HEK293 (cell line): ENCODE measurements around the gene DOK7.

Source experiments
- CTCF ChIA-PET: fragments of 350-600 bp; formaldehyde crosslinking; extraction: SDS; loops from one replicate; lab custom pipeline; 2021; ENCODE audit warnings: antibody characterized with exemption; lab: Yijun Ruan, JAX
- POLR2A ChIA-PET: fragments of 300-600 bp; formaldehyde crosslinking; extraction: SDS; loops from one replicate; lab custom pipeline; 2020; ENCODE audit warnings: antibody characterized with exemption, inconsistent platforms; lab: Yijun Ruan, JAX
- H3K27ac ChIP-seq: fragments of 200-500 bp; sonication (Bioruptor generic); 2 replicates; pipeline ENCODE4 v1.5.1; 2014; ENCODE audit warnings: low read depth, low read length, control low read depth, inconsistent platforms; ENCODE audit errors: extremely low read depth
- H3K36me3 ChIP-seq, 2 experiments: fragments of 200-500 bp in 1 of 2; sonication (Bioruptor generic) in 1 of 2; 1 replicate in 1 of 2; 2 replicates in 1 of 2; pipeline ENCODE4 v1.5.1; 2014 to 2017; ENCODE audit warnings: inconsistent platforms in 2 of 2, low read length in 2 of 2; ENCODE audit not compliant: control insufficient read depth in 2 of 2, insufficient read depth in 1 of 2
- H3K4me1 ChIP-seq: fragments of 200-500 bp; sonication (Bioruptor generic); 2 replicates; pipeline ENCODE4 v1.5.1; 2014; ENCODE audit warnings: mild to moderate bottlenecking, low read length, inconsistent platforms; ENCODE audit not compliant: control insufficient read depth, insufficient read depth
- H3K4me3 ChIP-seq: 2 replicates; pipeline ENCODE4 v1.5.1; 2011; ENCODE audit warnings: low read depth, mild to moderate bottlenecking, control low read depth, low read length, moderate library complexity
- H3K9me3 ChIP-seq: fragments of 200-500 bp; sonication (Bioruptor generic); 2 replicates; pipeline ENCODE4 v1.5.1; 2014; ENCODE audit warnings: low read depth, low read length, inconsistent platforms; ENCODE audit not compliant: control insufficient read depth, insufficient read depth
- GLIS1 ChIP-seq: fragments of 450-650 bp; formaldehyde crosslinking; IDR thresholded peaks from 2 replicates; pipeline ENCODE4 v1.5.1; 2016; ENCODE audit warnings: missing biosample characterization, missing genetic modification characterization
- GLIS2 ChIP-seq: fragments of 450-650 bp; formaldehyde crosslinking; IDR thresholded peaks from 2 replicates; pipeline ENCODE4 v1.5.1; 2016; ENCODE audit warnings: missing biosample characterization, missing genetic modification characterization
- KLF7 ChIP-seq: fragments of 450-650 bp; formaldehyde crosslinking; IDR thresholded peaks from 2 replicates; pipeline ENCODE4 v1.5.1; 2016; ENCODE audit warnings: missing biosample characterization, missing genetic modification characterization, borderline replicate concordance
- ZBTB48 ChIP-seq: fragments of 450-650 bp; formaldehyde crosslinking; IDR thresholded peaks from 2 replicates; pipeline ENCODE4 v1.5.1; 2016; ENCODE audit warnings: missing biosample characterization, missing genetic modification characterization
- ZFP3 ChIP-seq: fragments of 450-650 bp; formaldehyde crosslinking; IDR thresholded peaks from 2 replicates; pipeline ENCODE4 v1.5.1; 2016; ENCODE audit warnings: low read depth, missing biosample characterization, missing genetic modification characterization
- ZIC2 ChIP-seq: fragments of 450-650 bp; formaldehyde crosslinking; IDR thresholded peaks from 2 replicates; pipeline ENCODE4 v1.5.1; 2016; ENCODE audit warnings: missing biosample characterization, missing genetic modification characterization
- ZNF169 ChIP-seq: fragments of 450-650 bp; formaldehyde crosslinking; IDR thresholded peaks from 2 replicates; pipeline ENCODE4 v1.5.1; 2016; ENCODE audit warnings: missing biosample characterization, missing genetic modification characterization
- ZNF211 ChIP-seq: fragments of 450-650 bp; formaldehyde crosslinking; IDR thresholded peaks from 2 replicates; pipeline ENCODE4 v1.5.1; 2016; ENCODE audit warnings: low read depth, missing biosample characterization, missing genetic modification characterization
- ZNF24 ChIP-seq: fragments of 450-650 bp; formaldehyde crosslinking; IDR thresholded peaks from 2 replicates; pipeline ENCODE4 v1.5.1; 2016; ENCODE audit warnings: missing biosample characterization, missing genetic modification characterization
- ZNF302 ChIP-seq: fragments of 450-650 bp; formaldehyde crosslinking; IDR thresholded peaks from 2 replicates; pipeline ENCODE4 v1.5.1; 2016; ENCODE audit warnings: missing biosample characterization, missing genetic modification characterization, low read depth
- ZNF311 ChIP-seq: fragments of 450-650 bp; formaldehyde crosslinking; IDR thresholded peaks from 2 replicates; pipeline ENCODE4 v1.5.1; 2017; ENCODE audit warnings: missing biosample characterization, missing genetic modification characterization, borderline replicate concordance
- ZNF654 ChIP-seq: fragments of 450-650 bp; formaldehyde crosslinking; IDR thresholded peaks from 2 replicates; pipeline ENCODE4 v1.5.1; 2016; ENCODE audit warnings: low read depth, missing biosample characterization, missing genetic modification characterization
- ZNF664 ChIP-seq: fragments of 450-650 bp; formaldehyde crosslinking; IDR thresholded peaks from 2 replicates; pipeline ENCODE4 v1.5.1; 2016; ENCODE audit warnings: missing biosample characterization, missing genetic modification characterization
- ZNF792 ChIP-seq: fragments of 450-650 bp; formaldehyde crosslinking; IDR thresholded peaks from 2 replicates; pipeline ENCODE4 v1.5.1; 2016; ENCODE audit warnings: missing biosample characterization, missing genetic modification characterization
- TF ChIP-seq, protein P1 (sequence below): fragments of 450-650 bp; formaldehyde crosslinking; IDR thresholded peaks from 2 replicates; pipeline ENCODE4 v1.5.1; 2016; ENCODE audit warnings: missing biosample characterization, missing genetic modification characterization
- TF ChIP-seq, protein P2 (sequence below): fragments of 450-650 bp; formaldehyde crosslinking; IDR thresholded peaks from 2 replicates; pipeline ENCODE4 v1.5.1; 2016; ENCODE audit warnings: missing biosample characterization, missing genetic modification characterization
- TF ChIP-seq, protein P3 (sequence below): fragments of 450-650 bp; formaldehyde crosslinking; IDR thresholded peaks from 2 replicates; pipeline ENCODE4 v1.5.1; 2016; ENCODE audit warnings: missing biosample characterization, missing genetic modification characterization
- TF ChIP-seq, protein P4 (sequence below): fragments of 450-650 bp; formaldehyde crosslinking; IDR thresholded peaks from 2 replicates; pipeline ENCODE4 v1.5.1; 2016; ENCODE audit warnings: missing biosample characterization, missing genetic modification characterization

The DOK7 gene

DNA sequence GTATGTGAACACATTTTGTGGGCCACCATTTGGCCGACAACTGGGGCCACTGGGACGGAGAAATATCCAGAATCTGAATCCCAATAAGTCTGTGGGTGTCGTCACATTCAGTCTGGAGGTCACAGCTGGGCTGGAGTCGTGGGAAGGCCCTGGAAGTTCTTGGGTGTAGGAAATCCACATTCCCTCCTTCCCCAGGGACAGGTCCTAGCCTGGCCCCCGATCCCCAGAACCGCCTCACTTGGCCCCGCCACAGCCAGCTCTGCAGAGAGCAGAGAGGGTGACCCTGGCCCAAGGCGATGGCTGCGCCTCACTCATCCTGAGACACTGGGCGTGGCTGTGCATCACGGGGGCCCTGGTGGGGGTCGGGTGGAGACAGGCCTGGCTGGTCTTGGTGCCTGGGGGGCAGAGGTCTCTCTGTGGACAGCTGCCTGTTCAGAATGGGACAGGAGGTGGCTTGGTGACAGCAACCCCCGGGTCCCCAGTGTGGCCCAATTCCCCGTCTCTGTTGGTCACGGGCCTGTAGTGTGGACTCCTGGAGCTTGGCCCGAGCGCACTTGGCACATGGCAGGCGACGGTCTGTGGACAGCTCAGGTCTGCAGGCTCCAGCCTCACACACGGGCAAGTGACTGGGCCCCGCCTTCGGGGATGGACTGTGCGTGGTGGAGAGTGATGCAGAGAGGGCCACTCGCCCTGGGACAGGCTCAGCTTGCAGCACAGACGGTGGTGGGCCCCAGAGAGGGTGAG, 16.4 kb downstream of the DOK7 start:
- H3K9me3 ChIP-seq, result no peaks in the 10 kb centered on the region
- H3K4me1 ChIP-seq, result no peaks in the 10 kb centered on the region
- CTCF ChIA-PET, result interaction anchor here (0.6 to 2.5 kb wide), 14 partner anchors 8 to 463 kb away, joined by 3 to 16 read pairs (median 5); partner anchors contain the start of gene HGFAC
- no peaks in the 10 kb centered on the region for H3K36me3 ChIP-seq
- no peak overlapping the region for H3K4me3 ChIP-seq
- TF ChIP-seq ZNF792 (tag by site-specific recombination) (no peak), KLF7 (tag by site-specific recombination) (no peak), ZNF311 (tag by site-specific recombination) (no peak), ZNF169 (tag by site-specific recombination) (no peak)
- TF ChIP-seq, protein P1, sequence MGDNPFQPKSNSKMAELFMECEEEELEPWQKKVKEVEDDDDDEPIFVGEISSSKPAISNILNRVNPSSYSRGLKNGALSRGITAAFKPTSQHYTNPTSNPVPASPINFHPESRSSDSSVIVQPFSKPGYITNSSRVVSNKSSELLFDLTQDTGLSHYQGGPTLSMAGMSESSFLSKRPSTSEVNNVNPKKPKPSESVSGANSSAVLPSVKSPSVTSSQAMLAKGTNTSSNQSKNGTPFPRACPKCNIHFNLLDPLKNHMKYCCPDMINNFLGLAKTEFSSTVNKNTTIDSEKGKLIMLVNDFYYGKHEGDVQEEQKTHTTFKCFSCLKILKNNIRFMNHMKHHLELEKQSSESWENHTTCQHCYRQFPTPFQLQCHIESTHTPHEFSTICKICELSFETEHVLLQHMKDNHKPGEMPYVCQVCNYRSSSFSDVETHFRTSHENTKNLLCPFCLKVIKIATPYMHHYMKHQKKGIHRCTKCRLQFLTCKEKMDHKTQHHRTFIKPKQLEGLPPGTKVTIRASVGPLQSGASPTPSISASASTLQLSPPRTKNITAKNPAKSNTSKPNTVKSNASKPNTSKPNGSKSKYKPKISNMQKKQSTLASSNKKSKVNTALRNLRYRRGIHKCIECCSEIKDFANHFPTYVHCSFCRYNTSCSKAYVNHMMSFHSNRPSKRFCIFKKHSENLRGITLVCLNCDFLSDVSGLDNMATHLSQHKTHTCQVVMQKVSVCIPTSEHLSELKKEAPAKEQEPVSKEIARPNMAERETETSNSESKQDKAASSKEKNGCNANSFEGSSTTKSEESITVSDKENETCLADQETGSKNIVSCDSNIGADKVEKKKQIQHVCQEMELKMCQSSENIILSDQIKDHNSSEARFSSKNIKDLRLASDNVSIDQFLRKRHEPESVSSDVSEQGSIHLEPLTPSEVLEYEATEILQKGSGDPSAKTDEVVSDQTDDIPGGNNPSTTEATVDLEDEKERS, result no peak
- TF ChIP-seq, protein P2, sequence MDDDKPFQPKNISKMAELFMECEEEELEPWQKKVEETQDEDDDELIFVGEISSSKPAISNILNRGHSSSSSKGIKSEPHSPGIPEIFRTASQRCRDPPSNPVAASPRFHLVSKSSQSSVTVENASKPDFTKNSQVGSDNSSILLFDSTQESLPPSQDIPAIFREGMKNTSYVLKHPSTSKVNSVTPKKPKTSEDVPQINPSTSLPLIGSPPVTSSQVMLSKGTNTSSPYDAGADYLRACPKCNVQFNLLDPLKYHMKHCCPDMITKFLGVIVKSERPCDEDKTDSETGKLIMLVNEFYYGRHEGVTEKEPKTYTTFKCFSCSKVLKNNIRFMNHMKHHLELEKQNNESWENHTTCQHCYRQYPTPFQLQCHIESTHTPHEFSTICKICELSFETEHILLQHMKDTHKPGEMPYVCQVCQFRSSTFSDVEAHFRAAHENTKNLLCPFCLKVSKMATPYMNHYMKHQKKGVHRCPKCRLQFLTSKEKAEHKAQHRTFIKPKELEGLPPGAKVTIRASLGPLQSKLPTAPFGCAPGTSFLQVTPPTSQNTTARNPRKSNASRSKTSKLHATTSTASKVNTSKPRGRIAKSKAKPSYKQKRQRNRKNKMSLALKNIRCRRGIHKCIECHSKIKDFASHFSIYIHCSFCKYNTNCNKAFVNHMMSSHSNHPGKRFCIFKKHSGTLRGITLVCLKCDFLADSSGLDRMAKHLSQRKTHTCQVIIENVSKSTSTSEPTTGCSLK, result no peak
- POLR2A ChIA-PET, result no interaction called here
- H3K27ac ChIP-seq, result no peak overlapping the region

DNA sequence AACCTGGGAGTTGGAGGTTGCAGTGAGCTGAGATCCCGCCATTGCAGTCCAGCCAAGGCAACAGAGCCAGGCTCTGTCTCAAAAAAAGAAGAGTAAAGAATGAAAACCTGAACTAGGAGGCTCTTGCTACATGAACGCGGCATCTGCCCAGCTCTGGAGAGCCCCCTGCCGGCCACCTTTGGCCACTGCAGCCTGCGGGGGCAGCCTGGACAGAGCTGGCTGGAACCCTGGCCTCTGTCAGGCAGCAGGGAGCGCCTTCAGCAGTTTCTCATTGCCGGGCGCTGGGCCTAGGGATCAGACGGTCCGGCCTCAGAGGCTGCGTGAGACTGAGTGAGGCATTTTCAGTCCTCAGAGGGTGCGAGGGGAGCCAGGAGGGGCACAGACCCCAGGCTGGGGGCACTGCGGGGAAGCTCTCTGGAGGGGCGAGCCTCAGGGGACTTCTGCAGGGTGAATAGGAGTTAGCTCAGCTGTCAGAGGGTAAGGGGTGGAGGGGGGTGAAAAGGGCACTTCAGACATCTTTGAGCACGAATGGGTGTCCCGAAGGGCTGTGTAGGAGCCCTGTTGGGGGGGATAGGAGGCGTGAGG, 17.5 kb downstream of the DOK7 start:
- no peak overlapping the region for H3K4me3 ChIP-seq

More for the DNA sequence above, 17.5 kb downstream of the DOK7 start:
- TF ChIP-seq ZNF211, result no peak
- peak; percentile 66; the same call in 1 of the 2 replicates for TF ChIP-seq ZIC2 (tag by site-specific recombination)
- no peak for TF ChIP-seq ZNF24 (tag by site-specific recombination)
- peak; percentile 81 for TF ChIP-seq ZBTB48
- no peak for TF ChIP-seq ZNF664
- 0 out of 2 replicates have a peak, but pooled peaks have one; percentile 16 for TF ChIP-seq GLIS2 (tag by site-specific recombination)
- peak; percentile 51 for TF ChIP-seq ZNF654
- TF ChIP-seq, protein P3, sequence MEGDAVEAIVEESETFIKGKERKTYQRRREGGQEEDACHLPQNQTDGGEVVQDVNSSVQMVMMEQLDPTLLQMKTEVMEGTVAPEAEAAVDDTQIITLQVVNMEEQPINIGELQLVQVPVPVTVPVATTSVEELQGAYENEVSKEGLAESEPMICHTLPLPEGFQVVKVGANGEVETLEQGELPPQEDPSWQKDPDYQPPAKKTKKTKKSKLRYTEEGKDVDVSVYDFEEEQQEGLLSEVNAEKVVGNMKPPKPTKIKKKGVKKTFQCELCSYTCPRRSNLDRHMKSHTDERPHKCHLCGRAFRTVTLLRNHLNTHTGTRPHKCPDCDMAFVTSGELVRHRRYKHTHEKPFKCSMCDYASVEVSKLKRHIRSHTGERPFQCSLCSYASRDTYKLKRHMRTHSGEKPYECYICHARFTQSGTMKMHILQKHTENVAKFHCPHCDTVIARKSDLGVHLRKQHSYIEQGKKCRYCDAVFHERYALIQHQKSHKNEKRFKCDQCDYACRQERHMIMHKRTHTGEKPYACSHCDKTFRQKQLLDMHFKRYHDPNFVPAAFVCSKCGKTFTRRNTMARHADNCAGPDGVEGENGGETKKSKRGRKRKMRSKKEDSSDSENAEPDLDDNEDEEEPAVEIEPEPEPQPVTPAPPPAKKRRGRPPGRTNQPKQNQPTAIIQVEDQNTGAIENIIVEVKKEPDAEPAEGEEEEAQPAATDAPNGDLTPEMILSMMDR, result peak; percentile 85
- TF ChIP-seq, protein P4, sequence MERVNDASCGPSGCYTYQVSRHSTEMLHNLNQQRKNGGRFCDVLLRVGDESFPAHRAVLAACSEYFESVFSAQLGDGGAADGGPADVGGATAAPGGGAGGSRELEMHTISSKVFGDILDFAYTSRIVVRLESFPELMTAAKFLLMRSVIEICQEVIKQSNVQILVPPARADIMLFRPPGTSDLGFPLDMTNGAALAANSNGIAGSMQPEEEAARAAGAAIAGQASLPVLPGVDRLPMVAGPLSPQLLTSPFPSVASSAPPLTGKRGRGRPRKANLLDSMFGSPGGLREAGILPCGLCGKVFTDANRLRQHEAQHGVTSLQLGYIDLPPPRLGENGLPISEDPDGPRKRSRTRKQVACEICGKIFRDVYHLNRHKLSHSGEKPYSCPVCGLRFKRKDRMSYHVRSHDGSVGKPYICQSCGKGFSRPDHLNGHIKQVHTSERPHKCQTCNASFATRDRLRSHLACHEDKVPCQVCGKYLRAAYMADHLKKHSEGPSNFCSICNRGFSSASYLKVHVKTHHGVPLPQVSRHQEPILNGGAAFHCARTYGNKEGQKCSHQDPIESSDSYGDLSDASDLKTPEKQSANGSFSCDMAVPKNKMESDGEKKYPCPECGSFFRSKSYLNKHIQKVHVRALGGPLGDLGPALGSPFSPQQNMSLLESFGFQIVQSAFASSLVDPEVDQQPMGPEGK (tag by site-specific recombination), result peak; percentile 38; the same call in 1 of the 2 replicates
- TF ChIP-seq ZFP3 (tag by site-specific recombination), result peak; percentile 84
- peak; percentile 78 for TF ChIP-seq GLIS1
- TF ChIP-seq ZNF302 (tag by site-specific recombination), result no peak
- no peak overlapping the region for H3K27ac ChIP-seq
- H3K9me3 ChIP-seq, result no peaks in the 10 kb centered on the region
- no peaks in the 10 kb centered on the region for H3K36me3 ChIP-seq
- CTCF ChIA-PET, result interaction anchor here (0.5 to 2.5 kb wide), 27 partner anchors 9 to 461 kb away, joined by 3 to 16 read pairs (median 4); partner anchors contain the start of gene HGFAC
- H3K4me1 ChIP-seq, result no peaks in the 10 kb centered on the region; the same call in 1 of the 2 replicates
- POLR2A ChIA-PET, result no interaction called here
